C4-2B (cell line): Measurements from ENCODE around the gene INAVA.

Experiments
- CTCF ChIP-seq: fragments of 450-650 bp; conservative IDR thresholded peaks from 2 replicates; pipeline ENCODE4 v1.5.1; 2017; ENCODE audit warnings: mild to moderate bottlenecking
- ZFX ChIP-seq: fragments of 450-650 bp; IDR thresholded peaks from 2 replicates; pipeline ENCODE4 v1.6.1; 2017

- no peak for TF ChIP-seq CTCF
- TF ChIP-seq ZFX = no peak
Measured at GRCh38 chr1:200899015-200899386, 4.3 kb downstream of the INAVA start.
